ENCODE data around the gene TRIM7. TPM values are rescaled to one million over a fixed set of nuclear protein-coding genes. Genes with fewer than 3 reads are reported as not detected.

TRIM7 gene
- total and polyA plus RNA-seq, 9 of the 15 experiments (the other 6 are each of a cell fraction or from before 2014, with no cell fraction given), result 2.6 to 14.9 (median 8.9) TPM

DNA sequence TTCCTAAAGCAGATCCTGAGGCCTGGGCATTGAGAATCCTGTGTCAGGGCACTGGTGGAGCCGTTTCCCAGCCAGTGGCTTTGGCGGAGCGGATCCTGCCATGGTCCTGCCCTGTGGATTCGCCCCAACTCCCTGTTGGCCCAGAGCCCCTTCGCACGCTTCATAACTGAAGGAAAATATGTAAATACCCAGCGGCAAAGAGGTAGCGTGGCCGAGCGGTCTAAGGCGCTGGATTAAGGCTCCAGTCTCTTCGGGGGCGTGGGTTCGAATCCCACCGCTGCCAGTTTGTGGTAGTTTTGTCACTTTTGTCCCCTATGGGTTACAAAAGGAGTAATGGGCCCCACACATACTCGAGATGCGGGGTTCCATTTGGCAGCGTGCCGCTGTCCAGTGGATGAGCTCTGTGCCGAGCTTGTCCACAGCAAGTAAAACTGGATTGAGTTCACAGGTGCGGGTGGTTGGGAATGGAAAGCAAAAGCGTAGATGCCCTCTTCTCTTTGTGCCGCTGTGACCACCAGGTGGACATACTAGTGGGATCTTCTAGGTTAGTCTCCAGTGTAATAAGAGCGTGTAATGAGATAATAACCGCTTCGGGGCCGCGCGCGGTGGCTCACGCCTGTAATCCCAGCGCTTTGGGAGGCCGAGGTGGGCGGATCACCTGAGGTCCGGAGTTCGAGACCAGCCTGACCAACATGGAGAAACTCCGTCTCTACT is 17.3 kb downstream of the TRIM7 start (continued):
- TF ChIP-seq, protein P1, sequence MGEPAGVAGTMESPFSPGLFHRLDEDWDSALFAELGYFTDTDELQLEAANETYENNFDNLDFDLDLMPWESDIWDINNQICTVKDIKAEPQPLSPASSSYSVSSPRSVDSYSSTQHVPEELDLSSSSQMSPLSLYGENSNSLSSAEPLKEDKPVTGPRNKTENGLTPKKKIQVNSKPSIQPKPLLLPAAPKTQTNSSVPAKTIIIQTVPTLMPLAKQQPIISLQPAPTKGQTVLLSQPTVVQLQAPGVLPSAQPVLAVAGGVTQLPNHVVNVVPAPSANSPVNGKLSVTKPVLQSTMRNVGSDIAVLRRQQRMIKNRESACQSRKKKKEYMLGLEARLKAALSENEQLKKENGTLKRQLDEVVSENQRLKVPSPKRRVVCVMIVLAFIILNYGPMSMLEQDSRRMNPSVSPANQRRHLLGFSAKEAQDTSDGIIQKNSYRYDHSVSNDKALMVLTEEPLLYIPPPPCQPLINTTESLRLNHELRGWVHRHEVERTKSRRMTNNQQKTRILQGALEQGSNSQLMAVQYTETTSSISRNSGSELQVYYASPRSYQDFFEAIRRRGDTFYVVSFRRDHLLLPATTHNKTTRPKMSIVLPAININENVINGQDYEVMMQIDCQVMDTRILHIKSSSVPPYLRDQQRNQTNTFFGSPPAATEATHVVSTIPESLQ (CRISPR knock-in tag; IDR thresholded peaks at IDR 0.05), result no peak
- TF ChIP-seq GATAD2B (IDR thresholded peaks at IDR 0.05; ENCODE audit: borderline replicate concordance) (no peak), JUND (IDR thresholded peaks at IDR 0.05; ENCODE audit: borderline replicate concordance, low read depth, low read length) (peak; percentile 47; the same call in 1 of the 2 replicates), JUND (tag; IDR thresholded peaks at IDR 0.05; ENCODE audit: borderline replicate concordance, low read depth, low read length) (no peak), ZNF695 (CRISPR knock-in tag; IDR thresholded peaks at IDR 0.05) (no peak), ZNF143 (CRISPR knock-in tag; IDR thresholded peaks at IDR 0.05) (no peak), NFYB (IDR thresholded peaks at IDR 0.05; ENCODE audit: extremely low read depth, insufficient read length) (no peak), ZNF274 (IDR thresholded peaks at IDR 0.05; ENCODE audit: borderline replicate concordance, low read depth, low read length) (no peak), KDM2B (CRISPR knock-in tag; IDR thresholded peaks at IDR 0.05) (no peak), ZNF785 (CRISPR knock-in tag; IDR thresholded peaks at IDR 0.05) (no peak), MEIS2 (IDR thresholded peaks at IDR 0.05; ENCODE audit: partially characterized antibody) (no peak), MCM7 (IDR thresholded peaks at IDR 0.05) (no peak; a peak in 1 of 4 replicates), HLTF (IDR thresholded peaks at IDR 0.05) (no peak), TGIF2 (CRISPR knock-in tag; IDR thresholded peaks at IDR 0.05) (no peak), HIVEP1 (CRISPR knock-in tag; IDR thresholded peaks at IDR 0.05) (no peak), CBX2 (IDR thresholded peaks at IDR 0.05; ENCODE audit: insufficient read depth, low read length, poor library complexity, severe bottlenecking) (no peak), HSF4 (CRISPR knock-in tag; IDR thresholded peaks at IDR 0.05; ENCODE audit: borderline replicate concordance) (no peak), RBM22 (IDR thresholded peaks at IDR 0.05; ENCODE audit: low read depth, low read length, poor library complexity, severe bottlenecking) (peak; percentile 91), SRF (CRISPR knock-in tag; IDR thresholded peaks at IDR 0.05) (peak in 1 of 2 experiments; percentile 40; a peak in 2 of 4 replicates)
- TF ChIP-seq, protein P2, sequence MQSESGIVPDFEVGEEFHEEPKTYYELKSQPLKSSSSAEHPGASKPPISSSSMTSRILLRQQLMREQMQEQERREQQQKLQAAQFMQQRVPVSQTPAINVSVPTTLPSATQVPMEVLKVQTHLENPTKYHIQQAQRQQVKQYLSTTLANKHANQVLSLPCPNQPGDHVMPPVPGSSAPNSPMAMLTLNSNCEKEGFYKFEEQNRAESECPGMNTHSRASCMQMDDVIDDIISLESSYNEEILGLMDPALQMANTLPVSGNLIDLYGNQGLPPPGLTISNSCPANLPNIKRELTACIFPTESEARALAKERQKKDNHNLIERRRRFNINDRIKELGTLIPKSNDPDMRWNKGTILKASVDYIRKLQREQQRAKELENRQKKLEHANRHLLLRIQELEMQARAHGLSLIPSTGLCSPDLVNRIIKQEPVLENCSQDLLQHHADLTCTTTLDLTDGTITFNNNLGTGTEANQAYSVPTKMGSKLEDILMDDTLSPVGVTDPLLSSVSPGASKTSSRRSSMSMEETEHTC (IDR thresholded peaks at IDR 0.05), result no peak
- TF ChIP-seq, protein P3, sequence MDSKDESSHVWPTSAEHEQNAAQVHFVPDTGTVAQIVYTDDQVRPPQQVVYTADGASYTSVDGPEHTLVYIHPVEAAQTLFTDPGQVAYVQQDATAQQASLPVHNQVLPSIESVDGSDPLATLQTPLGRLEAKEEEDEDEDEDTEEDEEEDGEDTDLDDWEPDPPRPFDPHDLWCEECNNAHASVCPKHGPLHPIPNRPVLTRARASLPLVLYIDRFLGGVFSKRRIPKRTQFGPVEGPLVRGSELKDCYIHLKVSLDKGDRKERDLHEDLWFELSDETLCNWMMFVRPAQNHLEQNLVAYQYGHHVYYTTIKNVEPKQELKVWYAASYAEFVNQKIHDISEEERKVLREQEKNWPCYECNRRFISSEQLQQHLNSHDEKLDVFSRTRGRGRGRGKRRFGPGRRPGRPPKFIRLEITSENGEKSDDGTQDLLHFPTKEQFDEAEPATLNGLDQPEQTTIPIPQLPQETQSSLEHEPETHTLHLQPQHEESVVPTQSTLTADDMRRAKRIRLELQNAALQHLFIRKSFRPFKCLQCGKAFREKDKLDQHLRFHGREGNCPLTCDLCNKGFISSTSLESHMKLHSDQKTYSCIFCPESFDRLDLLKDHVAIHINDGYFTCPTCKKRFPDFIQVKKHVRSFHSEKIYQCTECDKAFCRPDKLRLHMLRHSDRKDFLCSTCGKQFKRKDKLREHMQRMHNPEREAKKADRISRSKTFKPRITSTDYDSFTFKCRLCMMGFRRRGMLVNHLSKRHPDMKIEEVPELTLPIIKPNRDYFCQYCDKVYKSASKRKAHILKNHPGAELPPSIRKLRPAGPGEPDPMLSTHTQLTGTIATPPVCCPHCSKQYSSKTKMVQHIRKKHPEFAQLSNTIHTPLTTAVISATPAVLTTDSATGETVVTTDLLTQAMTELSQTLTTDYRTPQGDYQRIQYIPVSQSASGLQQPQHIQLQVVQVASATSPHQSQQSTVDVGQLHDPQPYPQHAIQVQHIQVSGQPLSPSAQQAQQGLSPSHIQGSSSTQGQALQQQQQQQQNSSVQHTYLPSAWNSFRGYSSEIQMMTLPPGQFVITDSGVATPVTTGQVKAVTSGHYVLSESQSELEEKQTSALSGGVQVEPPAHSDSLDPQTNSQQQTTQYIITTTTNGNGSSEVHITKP (IDR thresholded peaks at IDR 0.05; ENCODE audit: partially characterized antibody), result peak; percentile 51
- TF ChIP-seq, protein P4, sequence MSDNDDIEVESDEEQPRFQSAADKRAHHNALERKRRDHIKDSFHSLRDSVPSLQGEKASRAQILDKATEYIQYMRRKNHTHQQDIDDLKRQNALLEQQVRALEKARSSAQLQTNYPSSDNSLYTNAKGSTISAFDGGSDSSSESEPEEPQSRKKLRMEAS (CRISPR knock-in tag; IDR thresholded peaks at IDR 0.05), result peak; percentile 33; the same call in 1 of the 2 replicates
